Midbrain (tissue), 1 donor: ENCODE data around the gene WDR47.
"Not testable (repeated sequence)": the region's sequence is repeated elsewhere in the genome, so short reads cannot be mapped to it uniquely, and the experiment has no call there.

Experiments
- DNase-seq: peaks from one replicate; lab custom pipeline; 2025; lab: John Stamatoyannopoulos, UW

The WDR47 gene

GRCh38 chr1:108962681-108963051 is 79.2 kb downstream of the WDR47 start:
- DNase-seq: no peak

- no peak for DNase-seq
These were observed 80.0 kb downstream of the WDR47 start for GRCh38 chr1:108961752-108962486.

- no peak for DNase-seq
These were observed 80.7 kb downstream of the WDR47 start for GRCh38 chr1:108961198-108961597.

GRCh38 chr1:108960719-108961118 is 81.2 kb downstream of the WDR47 start:
- DNase-seq: no peak

GRCh38 chr1:108957888-108958287 is 84.0 kb downstream of the WDR47 start:
- no peak for DNase-seq

GRCh38 chr1:108955881-108956280 is 86.0 kb downstream of the WDR47 start:
- DNase-seq: no peak

GRCh38 chr1:108955111-108955510 is 86.8 kb downstream of the WDR47 start:
- no peak for DNase-seq

GRCh38 chr1:108953452-108953851 is 88.5 kb downstream of the WDR47 start:
- no peak for DNase-seq

GRCh38 chr1:108951242-108951641 is 90.7 kb downstream of the WDR47 start:
- DNase-seq: no peak

GRCh38 chr1:108949044-108949443 is 92.9 kb downstream of the WDR47 start:
- DNase-seq: no peak

- DNase-seq: peak; percentile 30
These were observed 93.9 kb downstream of the WDR47 start for GRCh38 chr1:108947871-108948525.

- DNase-seq: no peak
These were observed 105.7 kb downstream of the WDR47 start for GRCh38 chr1:108936170-108936569.

GRCh38 chr1:108933944-108934343 is 108.0 kb downstream of the WDR47 start:
- DNase-seq: no peak

- DNase-seq: not testable (repeated sequence)
These were observed 114.3 kb downstream of the WDR47 start for GRCh38 chr1:108927565-108927964.

- no peak for DNase-seq
These were observed 116.0 kb downstream of the WDR47 start for GRCh38 chr1:108925920-108926319.
